ENCODE data around the gene STOX2.
"Not testable (repeated sequence)": the region's sequence is repeated elsewhere in the genome, so short reads cannot be mapped to it uniquely, and the experiment has no call there.

Gene STOX2

GRCh38 chr4:183936574-183937345 is 31.7 kb downstream of the STOX2 start:
- in situ Hi-C loops (cut with MboI; ENCODE audit: low pct_unique_long_range_greater_than_20kb, low sequenced_read_pairs, unreplicated experiment), result no loop called here
- TF ChIP-seq CTCF (IDR thresholded peaks at IDR 0.05; ENCODE audit: extremely low read depth, insufficient read depth, missing control alignments), result no peak
- no peak for DNase-seq (ENCODE audit: low spot score)

GRCh38 chr4:183940864-183941263 is 35.8 kb downstream of the STOX2 start:
- TF ChIP-seq CTCF (IDR thresholded peaks at IDR 0.05; ENCODE audit: extremely low read depth, insufficient read depth, missing control alignments), result no peak
- DNase-seq (ENCODE audit: low spot score), result no peak
- in situ Hi-C loops (cut with MboI; ENCODE audit: low pct_unique_long_range_greater_than_20kb, low sequenced_read_pairs, unreplicated experiment), result no loop called here

- in situ Hi-C loops (cut with MboI; ENCODE audit: low pct_unique_long_range_greater_than_20kb, low sequenced_read_pairs, unreplicated experiment), result no loop called here
- no peak for TF ChIP-seq CTCF (IDR thresholded peaks at IDR 0.05; ENCODE audit: extremely low read depth, insufficient read depth, missing control alignments)
- DNase-seq (ENCODE audit: low spot score), result no peak
Observed at GRCh38 chr4:183941964-183942363, 36.9 kb downstream of the STOX2 start.

GRCh38 chr4:183945741-183946140 is 40.6 kb downstream of the STOX2 start:
- in situ Hi-C loops (cut with MboI; ENCODE audit: low pct_unique_long_range_greater_than_20kb, low sequenced_read_pairs, unreplicated experiment), result no loop called here
- no peak for TF ChIP-seq CTCF (IDR thresholded peaks at IDR 0.05; ENCODE audit: extremely low read depth, insufficient read depth, missing control alignments)
- no peak for DNase-seq (ENCODE audit: low spot score)

- in situ Hi-C loops (cut with MboI; ENCODE audit: low pct_unique_long_range_greater_than_20kb, low sequenced_read_pairs, unreplicated experiment), result no loop called here
- TF ChIP-seq CTCF (IDR thresholded peaks at IDR 0.05; ENCODE audit: extremely low read depth, insufficient read depth, missing control alignments), result no peak
- no peak for DNase-seq (ENCODE audit: low spot score)
Observed at GRCh38 chr4:183950536-183950935, 45.4 kb downstream of the STOX2 start.

GRCh38 chr4:183952652-183953051 is 47.5 kb downstream of the STOX2 start:
- DNase-seq (ENCODE audit: low spot score); in situ Hi-C loops (cut with MboI; ENCODE audit: low pct_unique_long_range_greater_than_20kb, low sequenced_read_pairs, unreplicated experiment): not testable (repeated sequence)

- DNase-seq (ENCODE audit: low spot score), result no peak
- no peak for TF ChIP-seq CTCF (IDR thresholded peaks at IDR 0.05; ENCODE audit: extremely low read depth, insufficient read depth, missing control alignments)
- in situ Hi-C loops (cut with MboI; ENCODE audit: low pct_unique_long_range_greater_than_20kb, low sequenced_read_pairs, unreplicated experiment), result no loop called here
Observed at GRCh38 chr4:183959319-183960045, 54.4 kb downstream of the STOX2 start.

Measured in GM13977 (cell line).